ENCODE measurements around the gene COL6A3. TPM values are rescaled to one million over a fixed set of nuclear protein-coding genes. Genes with fewer than 3 reads are reported as not detected.

Gene COL6A3
- total and polyA plus RNA-seq, 11 donors: 17.4 to 290 (median 87.3) TPM

DNA sequence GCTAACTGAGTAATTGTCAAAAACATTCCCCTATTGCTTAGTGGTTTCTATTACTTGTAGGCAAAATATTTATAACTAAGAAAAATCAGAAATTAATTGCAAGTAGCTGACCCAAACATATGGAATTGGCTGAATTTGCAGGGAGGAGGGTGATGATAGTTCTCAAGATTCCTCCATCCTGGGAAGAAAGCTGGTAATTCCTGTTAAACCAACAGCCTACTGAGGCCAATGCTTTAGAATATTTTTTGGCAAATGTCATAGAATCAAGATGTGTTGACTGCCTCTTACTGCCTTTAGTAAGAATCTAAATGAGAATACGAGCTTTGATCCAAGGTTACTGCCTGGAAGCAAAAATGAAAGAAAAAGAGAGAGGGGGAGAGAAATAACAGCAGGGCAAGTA is 120.0 kb downstream of the COL6A3 start:
- Histone ChIP-seq H3K27ac (peak overlapping the region in 8 of 12 donors; percentile 1 to 90 (median 34)), H3K4me1 (peaks cover 0 to 61% (median 32%) of the 10 kb centered on the region in 12 donors), H3K27me3 (no peaks in the 10 kb centered on the region), H3K4me3 (no peak overlapping the region), H3K9me3 (peaks cover 0 to 18% (median 0%) of the 10 kb centered on the region in 12 donors), H3K36me3 (no peaks in the 10 kb centered on the region)
- DNase-seq: no peak
- no peak for ATAC-seq
- TF ChIP-seq, protein P1, sequence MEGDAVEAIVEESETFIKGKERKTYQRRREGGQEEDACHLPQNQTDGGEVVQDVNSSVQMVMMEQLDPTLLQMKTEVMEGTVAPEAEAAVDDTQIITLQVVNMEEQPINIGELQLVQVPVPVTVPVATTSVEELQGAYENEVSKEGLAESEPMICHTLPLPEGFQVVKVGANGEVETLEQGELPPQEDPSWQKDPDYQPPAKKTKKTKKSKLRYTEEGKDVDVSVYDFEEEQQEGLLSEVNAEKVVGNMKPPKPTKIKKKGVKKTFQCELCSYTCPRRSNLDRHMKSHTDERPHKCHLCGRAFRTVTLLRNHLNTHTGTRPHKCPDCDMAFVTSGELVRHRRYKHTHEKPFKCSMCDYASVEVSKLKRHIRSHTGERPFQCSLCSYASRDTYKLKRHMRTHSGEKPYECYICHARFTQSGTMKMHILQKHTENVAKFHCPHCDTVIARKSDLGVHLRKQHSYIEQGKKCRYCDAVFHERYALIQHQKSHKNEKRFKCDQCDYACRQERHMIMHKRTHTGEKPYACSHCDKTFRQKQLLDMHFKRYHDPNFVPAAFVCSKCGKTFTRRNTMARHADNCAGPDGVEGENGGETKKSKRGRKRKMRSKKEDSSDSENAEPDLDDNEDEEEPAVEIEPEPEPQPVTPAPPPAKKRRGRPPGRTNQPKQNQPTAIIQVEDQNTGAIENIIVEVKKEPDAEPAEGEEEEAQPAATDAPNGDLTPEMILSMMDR (IDR thresholded peaks at IDR 0.05): no peak
- no peak for TF ChIP-seq POLR2A (IDR thresholded peaks at IDR 0.05)
- 40 to 48% (median 46%) methylated on average over 1 of the region's 1 CpG for WGBS, 4 donors
- intact Hi-C loops (cut with DNase I): loop anchor here in 1 of 10 donors (5.0 kb wide), 1 partner anchor 87 kb away; no protein-coding TSS in a partner anchor

DNA sequence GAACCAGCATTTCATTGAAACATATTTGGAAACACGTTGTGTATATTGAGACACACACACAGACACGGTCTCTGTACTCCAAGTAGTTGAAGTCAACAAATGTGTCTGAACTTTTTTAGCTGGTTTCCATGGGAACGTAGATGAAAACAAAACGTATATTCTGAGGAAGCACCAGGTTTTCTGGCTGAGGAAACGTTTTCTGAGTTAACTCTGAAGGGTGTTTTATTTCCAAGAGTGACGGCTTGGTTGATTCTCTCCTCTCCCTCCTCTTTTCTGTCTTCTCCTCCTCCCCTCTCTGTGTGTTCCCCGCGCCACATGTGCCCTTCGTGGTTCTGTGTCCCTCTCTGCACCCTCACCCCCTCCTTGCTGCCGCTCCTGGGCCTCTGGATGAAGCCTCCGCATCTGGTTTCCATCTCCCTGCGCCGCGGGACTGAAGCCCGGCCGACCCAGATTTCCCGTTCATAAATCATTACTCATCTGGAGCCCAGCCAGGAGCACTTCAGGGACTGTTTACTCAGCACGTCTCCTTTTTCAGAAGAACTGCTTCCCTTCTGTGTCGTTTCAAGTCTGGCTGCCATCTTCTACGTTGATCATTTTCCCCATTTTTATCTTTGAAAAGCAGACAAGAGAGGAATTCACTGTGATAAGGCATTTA is 122.7 kb downstream of the COL6A3 start:
- Histone ChIP-seq H3K27me3 (no peaks in the 10 kb centered on the region), H3K4me3 (peak overlapping the region in 5 of 12 donors; percentile 3 to 27 (median 11)), H3K4me1 (peaks cover 0 to 41% (median 27%) of the 10 kb centered on the region in 12 donors), H3K9me3 (peaks cover 0 to 18% (median 0%) of the 10 kb centered on the region in 12 donors), H3K36me3 (no peaks in the 10 kb centered on the region), H3K27ac (peak overlapping the region; percentile 74 to 92 (median 84))
- peak; percentile 95 to 97 (median 97) for ATAC-seq
- 1 to 2% (median 2%) methylated on average over 20 of the region's 20 CpGs for WGBS, 4 donors
- intact Hi-C loops (cut with DNase I): loop anchor here in 5 of 10 donors (1.0 to 5.0 kb wide), 5 partner anchors 24 to 84 kb away; no protein-coding TSS in a partner anchor
- peak; percentile 93 to 99 (median 97) for DNase-seq
- TF ChIP-seq POLR2A (IDR thresholded peaks at IDR 0.05): peak in 1 of 2 donors; percentile 6
- TF ChIP-seq, protein P1 (IDR thresholded peaks at IDR 0.05): no peak

DNA sequence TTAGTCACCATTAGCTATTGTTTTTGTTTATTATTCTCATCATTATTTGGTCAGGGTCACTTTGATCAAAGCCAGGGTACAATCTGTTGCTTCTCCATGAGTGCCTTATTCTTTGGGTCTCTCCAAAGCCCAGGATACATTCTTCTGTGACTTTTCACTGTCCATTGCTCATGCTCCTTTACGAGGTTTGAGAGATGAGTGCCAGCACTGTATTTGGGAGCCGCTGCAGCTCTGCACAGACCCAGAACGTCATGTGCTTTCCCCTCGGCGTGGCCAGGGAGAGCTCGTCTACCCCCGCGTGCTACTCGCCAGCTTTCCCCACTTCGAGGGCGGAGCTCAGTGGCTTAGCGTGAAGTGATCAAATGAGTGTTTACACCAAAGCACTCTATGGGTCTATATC is 123.7 kb downstream of the COL6A3 start:
- Histone ChIP-seq H3K4me3 (no peak overlapping the region), H3K4me1 (peaks cover 0 to 41% (median 27%) of the 10 kb centered on the region in 12 donors), H3K9me3 (peaks cover 0 to 18% (median 0%) of the 10 kb centered on the region in 12 donors), H3K27me3 (no peaks in the 10 kb centered on the region), H3K27ac (peak overlapping the region; percentile 74 to 92 (median 84)), H3K36me3 (no peaks in the 10 kb centered on the region)
- WGBS, 4 donors: 40 to 44% (median 42%) methylated on average over 12 of the region's 12 CpGs
- TF ChIP-seq, protein P1 (IDR thresholded peaks at IDR 0.05): no peak
- TF ChIP-seq POLR2A (IDR thresholded peaks at IDR 0.05): no peak
- intact Hi-C loops (cut with DNase I): loop anchor here in 4 of 10 donors (2.0 to 5.0 kb wide), 3 partner anchors 25 to 83 kb away; no protein-coding TSS in a partner anchor
- peak; percentile 80 to 93 (median 87) for DNase-seq
- peak; percentile 90 to 92 (median 92) for ATAC-seq

DNA sequence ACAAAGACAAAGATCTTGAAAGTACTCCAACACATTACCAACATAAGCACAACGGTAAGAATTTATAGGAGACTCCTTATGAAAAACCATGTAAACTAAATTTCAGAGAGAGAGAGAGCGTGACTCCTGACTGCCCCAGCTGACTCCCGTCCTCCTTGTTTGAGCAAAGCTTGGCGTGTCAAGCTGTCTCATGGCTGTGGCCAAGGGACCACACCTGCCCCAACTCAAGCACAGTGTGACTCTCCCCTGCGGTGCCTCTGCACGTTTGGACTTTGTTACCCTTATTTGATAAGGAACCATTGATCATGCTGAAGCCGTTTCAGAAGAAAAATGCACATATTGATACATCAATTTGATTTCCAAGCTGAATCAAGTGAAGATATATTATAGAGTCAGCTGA is 124.8 kb downstream of the COL6A3 start:
- H3K9me3 ChIP-seq: peaks cover 0 to 14% (median 0%) of the 10 kb centered on the region in 12 donors
- no peaks in the 10 kb centered on the region for H3K36me3 ChIP-seq
- H3K4me3 ChIP-seq: no peak overlapping the region
- DNase-seq (no peak), ATAC-seq (no peak)
- intact Hi-C loops (cut with DNase I): no loop called here
- H3K27ac ChIP-seq: peak overlapping the region in 3 of 12 donors; percentile 80 to 90 (median 85)
- peaks cover 0 to 30% (median 26%) of the 10 kb centered on the region in 12 donors for H3K4me1 ChIP-seq
- H3K27me3 ChIP-seq: no peaks in the 10 kb centered on the region
- 89 to 97% (median 92%) methylated on average over 7 of the region's 7 CpGs for WGBS, 4 donors
- TF ChIP-seq, protein P1 (IDR thresholded peaks at IDR 0.05): no peak
- TF ChIP-seq POLR2A (IDR thresholded peaks at IDR 0.05): no peak
